ENCODE data around the gene FCMR.

Gene FCMR

DNA sequence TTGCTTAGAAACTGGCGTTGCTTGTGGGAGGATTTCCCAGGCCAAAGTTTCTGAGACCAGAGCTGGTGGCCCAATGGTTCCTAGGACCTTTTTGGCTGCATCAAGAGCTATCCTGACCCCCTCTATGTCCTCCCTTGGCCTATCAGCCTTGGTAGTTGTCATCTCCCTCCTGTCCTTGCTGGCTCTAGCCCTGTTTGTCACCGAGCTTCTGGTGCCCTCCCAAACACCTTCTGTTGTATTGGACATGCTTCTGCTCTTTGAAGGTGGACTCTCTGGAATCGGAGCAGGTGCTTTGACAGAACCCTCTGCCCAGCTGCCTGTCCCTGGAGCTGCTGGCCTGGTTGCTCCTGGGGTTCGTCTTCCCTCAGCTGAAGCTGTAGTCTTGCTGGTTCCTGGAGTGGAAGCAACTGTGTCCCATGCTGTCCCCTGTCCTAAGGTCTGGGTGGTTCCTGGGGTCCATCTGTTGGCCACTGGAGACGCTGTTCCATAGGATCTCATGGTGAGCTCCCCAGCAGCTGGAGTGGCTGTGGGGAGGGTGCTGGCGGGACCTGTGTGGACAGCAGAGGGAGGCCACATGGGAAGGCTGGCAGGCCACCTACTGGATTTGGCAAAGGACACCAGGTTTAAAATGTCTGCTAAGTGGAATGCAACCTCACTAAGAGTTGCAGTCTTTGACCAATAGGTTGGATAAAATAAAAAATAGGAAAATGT, 39.1 kb upstream of the FCMR start:
- no peak overlapping the region for H3K4me3 ChIP-seq (replicated peaks; ENCODE audit: low read depth, low read length)
- no peaks in the 10 kb centered on the region for H3K27me3 ChIP-seq (replicated peaks; ENCODE audit: control insufficient read depth, insufficient read depth, low read length)
- no peaks in the 10 kb centered on the region for H3K36me3 ChIP-seq (ENCODE audit: control insufficient read depth, insufficient read depth, low read length)
- no peak for DNase-seq (ENCODE audit: extremely low read depth, insufficient read length)
- TF ChIP-seq, protein P1, sequence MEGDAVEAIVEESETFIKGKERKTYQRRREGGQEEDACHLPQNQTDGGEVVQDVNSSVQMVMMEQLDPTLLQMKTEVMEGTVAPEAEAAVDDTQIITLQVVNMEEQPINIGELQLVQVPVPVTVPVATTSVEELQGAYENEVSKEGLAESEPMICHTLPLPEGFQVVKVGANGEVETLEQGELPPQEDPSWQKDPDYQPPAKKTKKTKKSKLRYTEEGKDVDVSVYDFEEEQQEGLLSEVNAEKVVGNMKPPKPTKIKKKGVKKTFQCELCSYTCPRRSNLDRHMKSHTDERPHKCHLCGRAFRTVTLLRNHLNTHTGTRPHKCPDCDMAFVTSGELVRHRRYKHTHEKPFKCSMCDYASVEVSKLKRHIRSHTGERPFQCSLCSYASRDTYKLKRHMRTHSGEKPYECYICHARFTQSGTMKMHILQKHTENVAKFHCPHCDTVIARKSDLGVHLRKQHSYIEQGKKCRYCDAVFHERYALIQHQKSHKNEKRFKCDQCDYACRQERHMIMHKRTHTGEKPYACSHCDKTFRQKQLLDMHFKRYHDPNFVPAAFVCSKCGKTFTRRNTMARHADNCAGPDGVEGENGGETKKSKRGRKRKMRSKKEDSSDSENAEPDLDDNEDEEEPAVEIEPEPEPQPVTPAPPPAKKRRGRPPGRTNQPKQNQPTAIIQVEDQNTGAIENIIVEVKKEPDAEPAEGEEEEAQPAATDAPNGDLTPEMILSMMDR (IDR thresholded peaks at IDR 0.05; ENCODE audit: insufficient read depth, low read length, poor library complexity, severe bottlenecking): no peak

DNA sequence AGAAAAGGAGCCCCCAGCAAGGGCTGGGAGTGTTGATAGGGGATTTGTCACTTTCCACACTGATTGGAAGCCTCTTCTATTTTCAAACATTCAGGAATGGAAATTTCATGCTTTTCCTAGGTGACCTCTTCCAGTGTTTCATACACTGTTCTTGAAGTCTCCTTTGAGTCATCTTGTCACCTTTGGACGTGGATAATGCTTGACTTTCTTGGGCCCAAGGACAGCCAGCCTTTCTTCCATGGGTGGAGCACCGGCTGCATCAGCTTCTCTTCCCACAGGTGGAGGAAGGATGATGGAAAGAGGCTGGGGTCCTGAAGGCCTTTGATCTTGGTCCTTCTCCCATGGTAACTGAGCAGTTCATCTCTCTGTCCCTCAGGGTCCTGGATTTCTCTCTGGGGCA, 36.4 kb upstream of the FCMR start:
- Histone ChIP-seq H3K27me3 (replicated peaks; ENCODE audit: control insufficient read depth, insufficient read depth, low read length) (no peaks in the 10 kb centered on the region), H3K4me3 (replicated peaks; ENCODE audit: low read depth, low read length) (no peak overlapping the region), H3K36me3 (ENCODE audit: control insufficient read depth, insufficient read depth, low read length) (no peaks in the 10 kb centered on the region)
- DNase-seq (ENCODE audit: extremely low read depth, insufficient read length): no peak
- TF ChIP-seq, protein P1 (IDR thresholded peaks at IDR 0.05; ENCODE audit: insufficient read depth, low read length, poor library complexity, severe bottlenecking): no peak

DNA sequence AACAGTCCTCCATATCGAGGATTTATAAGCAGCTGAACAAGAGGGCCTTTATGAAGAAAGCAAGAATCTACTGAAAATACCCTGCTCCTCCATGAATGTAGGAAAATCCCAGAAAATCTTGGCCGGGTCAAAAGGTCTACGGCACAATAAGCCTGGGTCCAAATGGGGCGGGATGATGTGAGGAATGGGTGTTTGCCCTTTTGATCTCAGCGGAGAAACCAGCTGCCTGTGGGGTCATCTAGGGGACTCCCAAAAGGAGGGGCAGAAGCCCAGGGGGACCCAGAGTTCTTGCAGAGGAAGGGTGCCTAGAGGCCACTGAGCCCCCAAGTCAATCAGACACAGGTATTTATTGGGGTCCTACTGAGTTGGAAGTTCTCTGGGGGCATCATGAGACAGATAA, 35.9 kb upstream of the FCMR start:
- no peak for DNase-seq (ENCODE audit: extremely low read depth, insufficient read length)
- H3K36me3 ChIP-seq (ENCODE audit: control insufficient read depth, insufficient read depth, low read length): no peaks in the 10 kb centered on the region
- no peaks in the 10 kb centered on the region for H3K27me3 ChIP-seq (replicated peaks; ENCODE audit: control insufficient read depth, insufficient read depth, low read length)
- TF ChIP-seq, protein P1 (IDR thresholded peaks at IDR 0.05; ENCODE audit: insufficient read depth, low read length, poor library complexity, severe bottlenecking): no peak
- H3K4me3 ChIP-seq (replicated peaks; ENCODE audit: low read depth, low read length): no peak overlapping the region

DNA sequence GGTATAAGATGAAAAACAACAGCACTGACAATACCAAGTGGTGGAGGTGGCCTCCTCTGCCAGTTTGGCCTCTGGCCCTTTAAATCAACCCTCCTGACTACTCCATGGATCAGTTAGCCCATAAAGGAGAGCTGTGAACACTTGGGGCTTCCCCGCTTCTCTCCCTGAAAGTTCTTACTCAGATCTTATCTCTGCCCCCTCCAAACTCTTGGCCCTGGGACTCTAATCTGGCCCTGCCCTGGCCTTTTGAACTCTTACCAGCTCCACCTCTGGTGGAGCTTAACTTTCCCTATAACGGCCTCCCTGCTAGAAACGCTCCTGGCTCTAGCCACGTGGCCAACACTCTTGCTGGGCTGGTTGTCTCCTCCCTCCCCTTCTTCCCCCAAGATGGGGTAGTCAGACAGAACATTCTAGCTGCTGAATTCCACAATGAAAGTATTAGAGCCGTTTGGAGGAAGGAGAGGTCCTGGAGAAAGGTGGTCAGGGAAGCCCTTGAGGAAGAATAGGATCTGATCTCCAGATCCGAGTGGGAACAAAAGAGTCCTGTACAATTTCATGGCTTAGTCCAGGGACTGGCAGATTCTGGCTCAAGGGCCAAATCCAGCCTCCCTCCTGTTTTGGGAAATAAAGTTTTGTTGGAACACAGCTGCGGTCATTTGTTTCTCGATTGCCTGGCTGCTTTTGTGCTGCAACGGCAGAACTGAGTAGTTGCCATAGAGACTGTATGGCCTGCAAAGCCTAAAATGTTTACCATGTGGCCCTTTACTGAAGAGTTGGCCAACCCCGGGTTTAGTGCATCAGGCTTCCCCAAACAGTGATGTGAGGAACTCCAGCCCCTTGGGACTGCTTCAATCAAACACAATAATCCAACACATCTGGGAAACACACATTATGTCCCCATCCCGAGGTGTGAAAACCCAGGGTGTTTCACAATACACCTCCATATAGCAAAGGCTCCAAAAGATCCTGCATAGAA, 34.0 kb upstream of the FCMR start:
- Histone ChIP-seq H3K4me3 (replicated peaks; ENCODE audit: low read depth, low read length) (no peak overlapping the region), H3K27me3 (replicated peaks; ENCODE audit: control insufficient read depth, insufficient read depth, low read length) (no peaks in the 10 kb centered on the region), H3K36me3 (ENCODE audit: control insufficient read depth, insufficient read depth, low read length) (no peaks in the 10 kb centered on the region)
- TF ChIP-seq, protein P1 (IDR thresholded peaks at IDR 0.05; ENCODE audit: insufficient read depth, low read length, poor library complexity, severe bottlenecking): no peak
- DNase-seq (ENCODE audit: extremely low read depth, insufficient read length): no peak

DNA sequence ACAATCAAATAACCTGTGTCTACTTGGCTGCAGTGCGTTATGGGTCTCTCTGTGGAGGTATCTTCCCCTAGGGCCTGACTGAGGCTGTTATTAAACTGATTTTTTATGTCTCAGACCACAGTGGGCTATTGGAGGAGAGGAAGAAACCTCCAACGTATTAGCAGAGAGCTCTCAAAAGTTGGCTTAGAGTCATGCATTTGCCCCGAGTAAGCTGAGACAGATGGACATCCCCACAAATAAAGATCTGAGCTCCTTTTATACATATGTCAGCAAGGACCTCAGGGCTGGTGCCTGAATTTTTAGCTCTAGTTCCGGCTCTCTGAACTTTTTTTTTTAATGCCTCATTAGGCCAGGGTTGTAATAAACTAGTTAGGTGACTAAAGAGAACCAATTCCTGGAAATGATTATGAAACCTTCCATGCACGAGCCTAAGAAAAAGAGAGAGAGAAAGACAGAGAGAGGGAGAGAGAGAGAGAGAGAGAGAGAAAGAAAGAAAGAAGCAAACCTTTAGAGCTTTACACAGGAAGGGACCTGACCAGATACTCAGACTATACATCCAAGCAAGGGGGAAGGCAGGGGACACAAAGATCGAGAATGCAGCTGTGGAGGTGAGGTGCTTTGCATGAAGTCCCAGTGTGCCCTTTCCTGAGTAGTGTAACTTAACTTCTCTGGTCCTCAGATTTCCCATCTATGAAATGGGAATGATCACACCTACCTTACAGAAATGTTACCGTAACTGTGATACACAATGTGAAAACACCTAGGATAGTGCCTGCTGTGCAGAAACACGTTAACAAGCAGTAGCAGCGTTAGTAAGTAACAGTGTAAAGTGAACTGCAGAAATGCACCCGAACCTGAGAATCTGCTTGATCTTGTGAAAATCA, 33.0 kb upstream of the FCMR start:
- no peak for DNase-seq (ENCODE audit: extremely low read depth, insufficient read length)
- TF ChIP-seq, protein P1 (IDR thresholded peaks at IDR 0.05; ENCODE audit: insufficient read depth, low read length, poor library complexity, severe bottlenecking): no peak
- Histone ChIP-seq H3K36me3 (ENCODE audit: control insufficient read depth, insufficient read depth, low read length) (no peaks in the 10 kb centered on the region), H3K27me3 (replicated peaks; ENCODE audit: control insufficient read depth, insufficient read depth, low read length) (no peaks in the 10 kb centered on the region), H3K4me3 (replicated peaks; ENCODE audit: low read depth, low read length) (no peak overlapping the region)
